ENCODE results near the gene VCAM1.
"Not testable (repeated sequence)": the region's sequence is repeated elsewhere in the genome, so short reads cannot be mapped to it uniquely, and the experiment has no call there.

VCAM1 gene, protein sequence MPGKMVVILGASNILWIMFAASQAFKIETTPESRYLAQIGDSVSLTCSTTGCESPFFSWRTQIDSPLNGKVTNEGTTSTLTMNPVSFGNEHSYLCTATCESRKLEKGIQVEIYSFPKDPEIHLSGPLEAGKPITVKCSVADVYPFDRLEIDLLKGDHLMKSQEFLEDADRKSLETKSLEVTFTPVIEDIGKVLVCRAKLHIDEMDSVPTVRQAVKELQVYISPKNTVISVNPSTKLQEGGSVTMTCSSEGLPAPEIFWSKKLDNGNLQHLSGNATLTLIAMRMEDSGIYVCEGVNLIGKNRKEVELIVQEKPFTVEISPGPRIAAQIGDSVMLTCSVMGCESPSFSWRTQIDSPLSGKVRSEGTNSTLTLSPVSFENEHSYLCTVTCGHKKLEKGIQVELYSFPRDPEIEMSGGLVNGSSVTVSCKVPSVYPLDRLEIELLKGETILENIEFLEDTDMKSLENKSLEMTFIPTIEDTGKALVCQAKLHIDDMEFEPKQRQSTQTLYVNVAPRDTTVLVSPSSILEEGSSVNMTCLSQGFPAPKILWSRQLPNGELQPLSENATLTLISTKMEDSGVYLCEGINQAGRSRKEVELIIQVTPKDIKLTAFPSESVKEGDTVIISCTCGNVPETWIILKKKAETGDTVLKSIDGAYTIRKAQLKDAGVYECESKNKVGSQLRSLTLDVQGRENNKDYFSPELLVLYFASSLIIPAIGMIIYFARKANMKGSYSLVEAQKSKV
- 0 to 1.2 (median 0.20) reads per million in 18 experiments for total RNA-seq

DNA sequence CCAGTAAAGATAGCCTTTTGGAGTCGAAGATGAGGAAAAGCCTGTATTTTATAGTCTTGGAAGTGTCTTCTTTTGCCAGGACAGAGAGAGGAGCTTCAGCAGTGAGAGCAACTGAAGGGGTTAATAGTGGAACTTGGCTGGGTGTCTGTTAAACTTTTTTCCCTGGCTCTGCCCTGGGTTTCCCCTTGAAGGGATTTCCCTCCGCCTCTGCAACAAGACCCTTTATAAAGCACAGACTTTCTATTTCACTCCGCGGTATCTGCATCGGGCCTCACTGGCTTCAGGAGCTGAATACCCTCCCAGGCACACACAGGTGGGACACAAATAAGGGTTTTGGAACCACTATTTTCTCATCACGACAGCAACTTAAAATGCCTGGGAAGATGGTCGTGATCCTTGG lies at the start of gene VCAM1:
TSS of gene VCAM1 (plus strand) at position 253 of the 400 bp plus-strand sequence. CDS start at position 372, 119 bp downstream.
- no peak for DNase-seq

- DNase-seq, result no peak
These were observed 49.5 kb upstream of the VCAM1 start for GRCh38 chr1:100670083-100670482.

- DNase-seq, result no peak
These were observed 47.9 kb upstream of the VCAM1 start for GRCh38 chr1:100671601-100672000.

- DNase-seq, result peak; percentile 49 to 59
These were observed 35.8 kb upstream of the VCAM1 start for GRCh38 chr1:100683448-100684349.

DNA sequence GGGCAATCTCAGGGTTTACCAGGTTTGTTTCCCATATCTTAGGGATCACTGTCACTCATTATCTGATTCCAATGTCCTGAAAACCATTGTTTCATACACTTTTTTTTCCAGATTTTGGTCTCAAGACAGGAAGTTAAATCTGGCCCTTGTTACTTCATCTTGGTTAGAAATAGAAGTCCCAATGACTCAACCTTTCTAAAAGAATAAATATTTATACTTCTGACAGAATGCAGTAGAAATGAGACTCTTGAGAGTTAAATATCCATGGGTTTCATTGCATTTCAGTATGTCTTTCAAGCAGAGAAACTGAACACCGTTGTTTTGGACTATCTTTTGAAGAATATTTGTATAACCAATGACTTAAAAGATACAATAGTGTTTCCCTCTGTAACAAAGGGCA lies 19.8 kb upstream of the VCAM1 start:
- peak; percentile 8 to 35 for DNase-seq

DNA sequence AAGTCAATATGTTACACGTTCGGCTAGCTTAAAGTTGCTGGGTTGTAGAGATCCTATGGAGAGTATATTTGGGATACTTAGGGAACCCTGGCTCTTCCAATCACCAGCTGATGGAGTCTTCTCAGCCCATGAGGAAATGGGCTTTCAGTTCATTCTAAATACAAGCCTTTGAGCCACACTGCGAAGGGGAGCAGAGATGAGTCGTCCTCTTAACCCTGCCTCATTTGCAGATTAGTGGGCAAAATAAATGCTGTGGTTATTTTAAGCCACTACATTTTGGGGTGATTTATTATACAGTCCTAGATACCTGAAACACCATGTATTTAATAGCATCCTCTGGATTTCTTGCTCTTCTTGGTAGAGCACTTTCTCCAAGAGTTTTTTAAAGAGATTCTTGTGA lies 19.0 kb upstream of the VCAM1 start:
- DNase-seq, result no peak

GRCh38 chr1:100703052-100703451 lies 16.5 kb upstream of the VCAM1 start:
- DNase-seq, result no peak

- DNase-seq, result no peak
These were observed 15.8 kb upstream of the VCAM1 start for GRCh38 chr1:100703716-100704115.

GRCh38 chr1:100704473-100704872 lies 15.1 kb upstream of the VCAM1 start:
- DNase-seq, result no peak

- DNase-seq, result no peak
These were observed 13.2 kb upstream of the VCAM1 start for GRCh38 chr1:100706296-100706695.

DNA sequence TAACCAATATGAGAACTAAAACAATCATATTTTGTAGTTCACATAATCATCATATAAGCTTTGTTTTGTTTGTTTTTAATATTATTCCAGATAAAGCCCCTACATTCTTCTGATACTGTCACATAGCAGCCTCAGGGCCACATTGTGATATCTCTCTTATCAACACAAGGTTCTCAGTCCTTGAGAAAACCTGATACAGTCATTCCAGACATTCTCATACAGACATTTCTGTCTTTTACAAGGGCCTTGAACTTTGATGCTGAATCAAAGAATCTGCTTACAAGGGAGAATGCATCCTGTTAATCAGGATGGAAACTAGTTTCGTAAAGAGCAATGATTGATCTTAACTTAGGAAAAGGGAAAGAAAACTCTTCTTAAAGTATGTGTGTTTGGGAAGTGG lies 12.7 kb upstream of the VCAM1 start:
- DNase-seq, result no peak

GRCh38 chr1:100708476-100709062 lies 11.0 kb upstream of the VCAM1 start:
- no peak for DNase-seq

DNA sequence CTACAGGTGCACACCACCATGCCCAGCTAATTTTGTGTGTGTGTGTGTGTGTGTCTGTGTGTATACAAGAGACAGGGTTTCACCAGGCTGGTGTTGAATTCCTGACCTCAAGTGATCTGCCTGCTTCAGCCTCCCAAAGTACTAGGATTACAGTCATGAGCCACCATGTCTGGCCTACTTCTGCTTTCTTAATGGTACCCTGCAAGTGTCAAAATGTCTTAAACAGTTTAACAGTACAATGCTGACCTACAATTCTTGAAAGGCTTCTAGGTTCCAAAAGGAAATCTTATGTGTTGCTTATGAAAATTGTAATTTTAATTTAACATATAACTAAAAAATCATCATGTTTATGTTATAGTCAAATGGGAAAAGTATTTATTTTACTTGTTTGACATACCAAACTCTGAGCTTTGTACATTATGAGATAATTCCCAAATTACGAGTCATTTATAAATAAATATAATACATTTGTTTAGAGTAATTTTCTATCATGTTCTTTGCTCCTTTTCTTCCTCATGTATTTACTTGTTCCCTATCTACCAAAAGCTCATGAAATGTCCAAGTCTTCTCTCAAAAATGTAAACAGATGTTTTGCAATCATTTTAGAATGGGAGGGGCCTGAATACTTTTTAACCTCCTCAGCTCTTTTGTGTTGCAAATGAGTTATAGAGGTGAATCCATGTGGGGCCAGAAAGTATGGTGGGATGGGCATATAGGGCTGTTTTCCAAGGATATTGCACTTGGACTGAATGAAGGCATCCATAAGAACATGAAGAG lies 8.4 kb upstream of the VCAM1 start:
- no peak for DNase-seq

DNA sequence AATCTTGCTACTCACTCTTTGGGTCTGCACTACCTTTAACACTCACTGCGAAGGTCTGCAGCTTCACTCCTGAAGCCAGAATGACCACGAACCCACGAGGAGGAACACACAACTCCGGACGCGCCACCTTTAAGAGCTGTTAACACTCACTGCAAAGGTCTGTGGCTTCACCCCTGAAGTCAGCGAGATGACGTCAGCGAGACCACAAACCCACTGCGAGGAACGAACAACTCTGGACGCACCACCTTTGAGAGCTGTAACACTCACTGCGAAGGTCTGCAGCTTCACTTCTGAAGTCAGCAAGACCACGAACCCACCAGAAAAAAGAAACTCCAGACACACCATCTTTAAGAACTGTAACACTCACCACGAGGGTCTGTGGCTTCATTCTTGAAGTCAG lies 6.5 kb upstream of the VCAM1 start:
- DNase-seq, result not testable (repeated sequence)

GRCh38 chr1:100713626-100714025 lies 5.9 kb upstream of the VCAM1 start:
- no peak for DNase-seq

GRCh38 chr1:100714599-100714998 lies 4.9 kb upstream of the VCAM1 start:
- DNase-seq, result no peak

- peak; percentile 15 to 55 for DNase-seq
These were observed 2.3 kb upstream of the VCAM1 start for GRCh38 chr1:100717218-100717617.

- DNase-seq, result peak; percentile 76 to 84
These were observed 961 bp upstream of the VCAM1 start for GRCh38 chr1:100718581-100718980.

- DNase-seq, result no peak
These were observed 559 bp downstream of the VCAM1 start for GRCh38 chr1:100720101-100720500.

GRCh38 chr1:100720751-100721150 lies 1.2 kb downstream of the VCAM1 start:
- no peak for DNase-seq

- no peak for DNase-seq
These were observed 2.1 kb downstream of the VCAM1 start for GRCh38 chr1:100721526-100722207.

Measured in inflammatory macrophage (primary cell).